Esophagus squamous epithelium (tissue), 4 donors: ENCODE data around the gene POLR2I.

Source experiments
- CTCF ChIP-seq, 6 experiments: fragments of 450-650 bp in 4 of 6; fragments of 200-600 bp in 2 of 6; sonication (generic) in 2 of 6; IDR thresholded peaks; one replicate each; pipeline ENCODE4 v1.5.1; 2016 to 2019; ENCODE audit warnings: antibody characterized with exemption in 6 of 6, mild to moderate bottlenecking in 4 of 6, moderate library complexity in 4 of 6
- POLR2A ChIP-seq, 4 donors: fragments of 450-650 bp; IDR thresholded peaks; one replicate each; pipeline ENCODE4 v1.6.1; 2017; ENCODE audit warnings: antibody characterized with exemption in 4 of 4, mild to moderate bottlenecking in 4 of 4, moderate library complexity in 3 of 4

GRCh38 chr19:36139120-36139472, 24.4 kb upstream of the POLR2I start:
- no peak for TF ChIP-seq CTCF (IDR thresholded peaks at IDR 0.05)
- no peak for TF ChIP-seq POLR2A (IDR thresholded peaks at IDR 0.05)
